Activated CD4-positive, alpha-beta T cell treated with anti-CD3 and anti-CD28 coated beads, Interleukin-2, amount 10 ng/mL, durations not matched to agents 24 days and 14 days (primary cell): Measurements from ENCODE around the gene EIF5B. TPM values are rescaled to one million over a fixed set of nuclear protein-coding genes. Genes with fewer than 3 reads are reported as not detected.
"Not testable (repeated sequence)": the region's sequence is repeated elsewhere in the genome, so short reads cannot be mapped to it uniquely, and the experiment has no call there.

Experiments used
- DNase-seq: peaks from one replicate; pipeline ENCODE4 v3.0.0; 2022
- H3K27ac Mint-ChIP-seq: one replicate; pipeline ENCODE4 v1.8.0; 2022; ENCODE audit warnings: mild to moderate bottlenecking, mixed read lengths
- H3K27me3 Mint-ChIP-seq: one replicate; pipeline ENCODE4 v1.8.0; 2022; ENCODE audit warnings: mixed read lengths
- H3K36me3 Mint-ChIP-seq: one replicate; pipeline ENCODE4 v1.8.0; 2022; ENCODE audit warnings: low read depth, mild to moderate bottlenecking, mixed read lengths
- H3K4me1 Mint-ChIP-seq: one replicate; pipeline ENCODE4 v1.8.0; 2021; ENCODE audit warnings: mixed read lengths
- H3K4me3 Mint-ChIP-seq: one replicate; pipeline ENCODE4 v1.8.0; 2022; ENCODE audit warnings: mild to moderate bottlenecking, moderate library complexity, mixed read lengths
- H3K9me3 Mint-ChIP-seq: one replicate; pipeline ENCODE4 v1.8.0; 2021; ENCODE audit warnings: mixed read lengths
- intact Hi-C: fragments of 100-400 bp; cut with micrococcal nuclease; formaldehyde crosslinking; loops from one replicate; pipeline ENCODE4 v1.15.1; 2023
- total RNA-seq: library from RNA; stranded (reverse); gene quantifications from 2 replicates; pipeline ENCODE4 v1.2.3, GENCODE V29; 2022

EIF5B gene
- total RNA-seq, 1 donor from 2014 or later = 88.5 TPM

- Mint-ChIP-seq H3K27ac (no peak overlapping the region), H3K4me1 (peaks cover 36% of the 10 kb centered on the region)
These were observed 5.3 kb downstream of the EIF5B start for GRCh38 chr2:99342536-99342935.

GRCh38 chr2:99345446-99345845 lies 8.3 kb downstream of the EIF5B start:
- H3K27ac Mint-ChIP-seq, DNase-seq, intact Hi-C loops, H3K4me3 Mint-ChIP-seq, H3K27me3 Mint-ChIP-seq, H3K9me3 Mint-ChIP-seq, H3K36me3 Mint-ChIP-seq: not testable (repeated sequence)
- H3K4me1 Mint-ChIP-seq = peaks cover 40% of the 10 kb centered on the region

More at GRCh38 chr2:99342536-99342935, 5.3 kb downstream of the EIF5B start:
- DNase-seq = no peak
- Mint-ChIP-seq H3K4me3 (no peak overlapping the region), H3K9me3 (no peaks in the 10 kb centered on the region), H3K27me3 (no peaks in the 10 kb centered on the region), H3K36me3 (peaks cover 9% of the 10 kb centered on the region)
- intact Hi-C loops = no loop called here

GRCh38 chr2:99346218-99346617 lies 9.0 kb downstream of the EIF5B start:
- H3K27me3 Mint-ChIP-seq = no peaks in the 10 kb centered on the region
- intact Hi-C loops = no loop called here
- peaks cover 12% of the 10 kb centered on the region for H3K36me3 Mint-ChIP-seq
- H3K27ac Mint-ChIP-seq = no peak overlapping the region
- H3K4me1 Mint-ChIP-seq = peaks cover 40% of the 10 kb centered on the region
- no peaks in the 10 kb centered on the region for H3K9me3 Mint-ChIP-seq
- no peak for DNase-seq
- no peak overlapping the region for H3K4me3 Mint-ChIP-seq

- intact Hi-C loops = loop anchor here (1.0 kb wide), 1 partner anchor 12 kb away; the partner anchor contains the start of gene TXNDC9
- Mint-ChIP-seq H3K4me1 (peaks cover 34% of the 10 kb centered on the region), H3K27ac (peak overlapping the region; percentile 20), H3K4me3 (peak overlapping the region; percentile 26), H3K36me3 (peaks cover 13% of the 10 kb centered on the region), H3K9me3 (no peaks in the 10 kb centered on the region), H3K27me3 (no peaks in the 10 kb centered on the region)
- DNase-seq = no peak
These were observed 11.0 kb downstream of the EIF5B start for GRCh38 chr2:99348173-99348572.

GRCh38 chr2:99350194-99350593 lies 13.0 kb downstream of the EIF5B start:
- no peaks in the 10 kb centered on the region for H3K9me3 Mint-ChIP-seq
- H3K36me3 Mint-ChIP-seq = peaks cover 13% of the 10 kb centered on the region
- peaks cover 35% of the 10 kb centered on the region for H3K4me1 Mint-ChIP-seq
- no peak overlapping the region for H3K4me3 Mint-ChIP-seq
- no peak overlapping the region for H3K27ac Mint-ChIP-seq
- H3K27me3 Mint-ChIP-seq = no peaks in the 10 kb centered on the region
- no peak for DNase-seq
- intact Hi-C loops = no loop called here

- Mint-ChIP-seq H3K4me3 (no peak overlapping the region), H3K27me3 (no peaks in the 10 kb centered on the region), H3K27ac (no peak overlapping the region), H3K36me3 (peaks cover 18% of the 10 kb centered on the region), H3K4me1 (peaks cover 26% of the 10 kb centered on the region), H3K9me3 (no peaks in the 10 kb centered on the region)
- DNase-seq = no peak
- intact Hi-C loops = no loop called here
These were observed 16.9 kb downstream of the EIF5B start for GRCh38 chr2:99354070-99354469.

- DNase-seq, H3K27ac Mint-ChIP-seq, H3K9me3 Mint-ChIP-seq, intact Hi-C loops, H3K27me3 Mint-ChIP-seq, H3K4me3 Mint-ChIP-seq: not testable (repeated sequence)
- Mint-ChIP-seq H3K4me1 (peaks cover 25% of the 10 kb centered on the region), H3K36me3 (peaks cover 18% of the 10 kb centered on the region)
These were observed 17.6 kb downstream of the EIF5B start for GRCh38 chr2:99354825-99355224.

GRCh38 chr2:99356853-99357252 lies 19.7 kb downstream of the EIF5B start:
- Mint-ChIP-seq H3K27me3 (no peaks in the 10 kb centered on the region), H3K9me3 (no peaks in the 10 kb centered on the region), H3K4me1 (peaks cover 18% of the 10 kb centered on the region), H3K27ac (no peak overlapping the region), H3K36me3 (peaks cover 22% of the 10 kb centered on the region), H3K4me3 (no peak overlapping the region)
- DNase-seq = no peak
- intact Hi-C loops = no loop called here

- H3K4me1 Mint-ChIP-seq = peaks cover 8% of the 10 kb centered on the region
- intact Hi-C loops = no loop called here
- H3K4me3 Mint-ChIP-seq = no peak overlapping the region
- H3K36me3 Mint-ChIP-seq = peaks cover 57% of the 10 kb centered on the region
- DNase-seq = no peak
- H3K27me3 Mint-ChIP-seq = no peaks in the 10 kb centered on the region
- H3K9me3 Mint-ChIP-seq = no peaks in the 10 kb centered on the region
- no peak overlapping the region for H3K27ac Mint-ChIP-seq
These were observed 28.5 kb downstream of the EIF5B start for GRCh38 chr2:99365661-99366060.

GRCh38 chr2:99368854-99369253 lies 31.7 kb downstream of the EIF5B start:
- H3K27ac Mint-ChIP-seq, H3K27me3 Mint-ChIP-seq, H3K4me1 Mint-ChIP-seq, H3K9me3 Mint-ChIP-seq, DNase-seq, H3K4me3 Mint-ChIP-seq, intact Hi-C loops: not testable (repeated sequence)
- peaks cover 67% of the 10 kb centered on the region for H3K36me3 Mint-ChIP-seq

- no peak for DNase-seq
- H3K36me3 Mint-ChIP-seq = peaks cover 79% of the 10 kb centered on the region
- no peak overlapping the region for H3K27ac Mint-ChIP-seq
- peaks cover 11% of the 10 kb centered on the region for H3K4me1 Mint-ChIP-seq
- H3K4me3 Mint-ChIP-seq = no peak overlapping the region
- intact Hi-C loops = no loop called here
- H3K9me3 Mint-ChIP-seq = peaks cover 14% of the 10 kb centered on the region
- no peaks in the 10 kb centered on the region for H3K27me3 Mint-ChIP-seq
These were observed 36.0 kb downstream of the EIF5B start for GRCh38 chr2:99373144-99373543.

GRCh38 chr2:99374747-99375146 lies 37.6 kb downstream of the EIF5B start:
- Mint-ChIP-seq H3K36me3 (peaks cover 77% of the 10 kb centered on the region), H3K27ac (no peak overlapping the region), H3K4me3 (no peak overlapping the region), H3K4me1 (peaks cover 14% of the 10 kb centered on the region), H3K9me3 (peaks cover 14% of the 10 kb centered on the region), H3K27me3 (no peaks in the 10 kb centered on the region)
- intact Hi-C loops = loop anchor here (5.0 kb wide), 2 partner anchors 37 to 43 kb away; partner anchors contain the start of genes EIF5B and TXNDC9
- no peak for DNase-seq

GRCh38 chr2:99376254-99376864 lies 39.2 kb downstream of the EIF5B start:
- peaks cover 81% of the 10 kb centered on the region for H3K36me3 Mint-ChIP-seq

GRCh38 chr2:99377879-99378278 lies 40.7 kb downstream of the EIF5B start:
- Mint-ChIP-seq H3K4me1 (peaks cover 23% of the 10 kb centered on the region), H3K9me3 (peaks cover 11% of the 10 kb centered on the region), H3K27me3 (no peaks in the 10 kb centered on the region), H3K4me3 (no peak overlapping the region), H3K27ac (peak overlapping the region; percentile 47), H3K36me3 (peaks cover 83% of the 10 kb centered on the region)
- DNase-seq = no peak
- intact Hi-C loops = loop anchor here (5.0 kb wide), 2 partner anchors 39 to 41 kb away; partner anchors contain the start of genes EIF5B and TXNDC9

More at GRCh38 chr2:99376254-99376864, 39.2 kb downstream of the EIF5B start:
- peaks cover 23% of the 10 kb centered on the region for H3K4me1 Mint-ChIP-seq
- no peak overlapping the region for H3K27ac Mint-ChIP-seq
- H3K9me3 Mint-ChIP-seq = peaks cover 14% of the 10 kb centered on the region
- no peaks in the 10 kb centered on the region for H3K27me3 Mint-ChIP-seq
- no peak for DNase-seq
- no peak overlapping the region for H3K4me3 Mint-ChIP-seq
- intact Hi-C loops = loop anchor here (5.0 kb wide), 2 partner anchors 39 to 41 kb away; partner anchors contain the start of genes EIF5B and TXNDC9
